Measurements from ENCODE around the gene ZBTB7A.

Gene ZBTB7A

GRCh38 chr19:4066176-4066606 is 508 bp downstream of the ZBTB7A start:
- DNase-seq = no peak

GRCh38 chr19:4065430-4066175 is 1.1 kb downstream of the ZBTB7A start:
- peak; percentile 98 for DNase-seq

GRCh38 chr19:4064496-4065260 is 2.0 kb downstream of the ZBTB7A start:
- DNase-seq = peak; percentile 51

- DNase-seq = no peak
Measured at GRCh38 chr19:4064149-4064495, 2.6 kb downstream of the ZBTB7A start.

GRCh38 chr19:4063369-4064148 is 3.1 kb downstream of the ZBTB7A start:
- no peak for DNase-seq

- no peak for DNase-seq
Measured at GRCh38 chr19:4062419-4063368, 4.0 kb downstream of the ZBTB7A start.

GRCh38 chr19:4061683-4062418 is 4.8 kb downstream of the ZBTB7A start:
- no peak for DNase-seq

GRCh38 chr19:4061178-4061682 is 5.5 kb downstream of the ZBTB7A start:
- DNase-seq = no peak

GRCh38 chr19:4060621-4061177 is 6.0 kb downstream of the ZBTB7A start:
- no peak for DNase-seq

GRCh38 chr19:4059891-4060620 is 6.6 kb downstream of the ZBTB7A start:
- DNase-seq = peak; percentile 46

- DNase-seq = no peak
Measured at GRCh38 chr19:4059453-4059871, 7.2 kb downstream of the ZBTB7A start.

GRCh38 chr19:4058693-4059452 is 7.8 kb downstream of the ZBTB7A start:
- DNase-seq = no peak

- peak; percentile 47 for DNase-seq
Measured at GRCh38 chr19:4057931-4058692, 8.6 kb downstream of the ZBTB7A start.

GRCh38 chr19:4055209-4055552 is 11.5 kb downstream of the ZBTB7A start:
- no peak for DNase-seq

GRCh38 chr19:4054441-4055208 is 12.1 kb downstream of the ZBTB7A start:
- DNase-seq = no peak

- no peak for DNase-seq
Measured at GRCh38 chr19:4053423-4054324, 13.0 kb downstream of the ZBTB7A start.

- DNase-seq = no peak
Measured at GRCh38 chr19:4052993-4053422, 13.7 kb downstream of the ZBTB7A start.
